Small intestine (tissue), 16 donors: Measurements from ENCODE around the gene KCNK7. TPM values are rescaled to one million over a fixed set of nuclear protein-coding genes. Genes with fewer than 3 reads are reported as not detected.

Source experiments
- DNase-seq, 2 donors: peaks; one replicate each; pipeline versions ENCODE4 v3.0.0 to v3.0.0-alpha.2; 2013
- FAIRE-seq: peaks from 2 replicates; lab custom pipeline; 2012; peaks lifted over from hg19 to GRCh38; lab: Jason Lieb, UNC
- H3K27ac ChIP-seq, 3 donors: one replicate each; pipeline ENCODE4 v1.5.1; 2013; ENCODE audit warnings: low read length in 2 of 3, mild to moderate bottlenecking in 2 of 3, control low read depth in 1 of 3, inconsistent platforms in 1 of 3, low read depth in 1 of 3, moderate library complexity in 1 of 3
- H3K27me3 ChIP-seq, 3 donors: one replicate each; pipeline ENCODE4 v1.6.1; 2013; ENCODE audit warnings: low read length in 3 of 3, inconsistent platforms in 1 of 3; ENCODE audit not compliant: control insufficient read depth in 3 of 3, insufficient read depth in 3 of 3
- H3K36me3 ChIP-seq, 3 donors: one replicate each; pipeline ENCODE4 v1.6.1; 2013; ENCODE audit warnings: low read length in 3 of 3, inconsistent platforms in 1 of 3, low read depth in 1 of 3, mild to moderate bottlenecking in 1 of 3, moderate library complexity in 1 of 3; ENCODE audit not compliant: control insufficient read depth in 3 of 3, insufficient read depth in 2 of 3
- H3K4me1 ChIP-seq, 3 donors: one replicate each; pipeline ENCODE4 v1.6.1; 2013; ENCODE audit warnings: low read length in 2 of 3, inconsistent platforms in 1 of 3, low read depth in 1 of 3, mild to moderate bottlenecking in 1 of 3, moderate library complexity in 1 of 3; ENCODE audit not compliant: control insufficient read depth in 3 of 3, insufficient read depth in 2 of 3
- H3K4me3 ChIP-seq, 3 donors: one replicate each; pipeline ENCODE4 v1.5.1; 2013; ENCODE audit warnings: low read length in 3 of 3, control low read depth in 1 of 3, inconsistent platforms in 1 of 3, low read depth in 1 of 3, mild to moderate bottlenecking in 1 of 3, moderate library complexity in 1 of 3
- H3K9me3 ChIP-seq, 2 donors: one replicate each; pipeline ENCODE4 v1.6.1; 2013; ENCODE audit warnings: low read depth in 1 of 2, low read length in 1 of 2; ENCODE audit not compliant: control insufficient read depth in 2 of 2, insufficient read depth in 1 of 2
- WGBS, 3 donors: extraction: QIAGEN DNeasy Blood & Tissue Kit; methylation state at CpG; one replicate each; pipeline ENCODE4 v1.1.7; 2013; 5-methylcytosine and 5-hydroxymethylcytosine counted together
- long read RNA-seq, 10 donors: transcript quantifications; one replicate each; lab custom pipeline, GENCODE V29; 2026
- polyA plus RNA-seq, 4 donors: library from polyadenylated mRNA; stranded (reverse) in 3 of 4; unstranded in 1 of 4; fragments of 200-250 nt in 3 of 4; fragments of 120-200 nt in 1 of 4; gene quantifications; one replicate each; pipeline versions ENCODE4 v1.2.1 to v1.2.3, GENCODE V29; 2013
- donor health status: healthy with polysubstance abuse.
- donor health status: control.
- donor health status: control.
- donor health status: Bipolar disorder and iron deficiency.
- donor health status: healthy.

KCNK7 gene, protein sequence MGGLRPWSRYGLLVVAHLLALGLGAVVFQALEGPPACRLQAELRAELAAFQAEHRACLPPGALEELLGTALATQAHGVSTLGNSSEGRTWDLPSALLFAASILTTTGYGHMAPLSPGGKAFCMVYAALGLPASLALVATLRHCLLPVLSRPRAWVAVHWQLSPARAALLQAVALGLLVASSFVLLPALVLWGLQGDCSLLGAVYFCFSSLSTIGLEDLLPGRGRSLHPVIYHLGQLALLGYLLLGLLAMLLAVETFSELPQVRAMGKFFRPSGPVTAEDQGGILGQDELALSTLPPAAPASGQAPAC
- 10 to 100 TPM in 1 of 4 donors, under 1 TPM in 2, not detected in 1; 0.84 to 31.1 (median 0.89) TPM for polyA plus RNA-seq
- long read RNA-seq, donor 1, partial matches to known transcripts = 0 of 1 reads
- long read RNA-seq, donor 1, other reads (novel, unspliced or antisense) = 0 of 1 reads
- long read RNA-seq, donor 2, partial matches to known transcripts = 0 of 1 reads
- long read RNA-seq, donor 2, other reads (novel, unspliced or antisense) = 0 of 1 reads
- long read RNA-seq, donor 3, partial matches to known transcripts = 0 of 1 reads
- long read RNA-seq, donor 3, other reads (novel, unspliced or antisense) = 0 of 1 reads
- long read RNA-seq, donor 4 = 0 reads
- long read RNA-seq, donor 5 = 0 reads
- long read RNA-seq, donor 6 = 0 reads
- long read RNA-seq, donor 7 = 0 reads
- long read RNA-seq, donor 8 = 0 reads
- long read RNA-seq, donor 9 = 0 reads
- long read RNA-seq, donor 10 = 0 reads

GRCh38 chr11:65595543-65596281 is at the start of gene KCNK7:
Gene KCNK7 (minus strand): TSS chr11:65595800. CDS start chr11:65595772, 28 bp downstream.
- H3K4me3 ChIP-seq = no peak within 1 kb of the TSS
- no peaks in the 10 kb centered on the region for H3K9me3 ChIP-seq
- peaks cover 0 to 13% (median 2%) of the 10 kb centered on the region in 3 donors for H3K4me1 ChIP-seq
- 45 to 62% (median 55%) methylated on average over 10 to 12 of the region's 12 CpGs for WGBS, 3 donors
- H3K36me3 ChIP-seq = peaks cover 0 to 72% (median 8%) of the 10 kb centered on the region in 3 donors
- no peak within 1 kb of the TSS for H3K27ac ChIP-seq
- H3K27me3 ChIP-seq = peaks cover 0 to 13% (median 0%) of the 10 kb centered on the region in 3 donors
- FAIRE-seq (no peak), DNase-seq (no peak)

- H3K27me3 ChIP-seq = peaks cover 0 to 18% (median 0%) of the 10 kb centered on the region in 3 donors
- peaks cover 0 to 53% (median 7%) of the 10 kb centered on the region in 3 donors for H3K36me3 ChIP-seq
- no peaks in the 10 kb centered on the region for H3K9me3 ChIP-seq
- peaks cover 0 to 25% (median 2%) of the 10 kb centered on the region in 3 donors for H3K4me1 ChIP-seq
- no peak overlapping the region for H3K4me3 ChIP-seq
- H3K27ac ChIP-seq = no peak overlapping the region
- DNase-seq = no peak
- no peak for FAIRE-seq
- 82 to 92% (median 86%) methylated on average over 11 of the region's 11 CpGs for WGBS, 3 donors
Observed at GRCh38 chr11:65644837-65645236, 49.2 kb upstream of the KCNK7 start.

- H3K4me3 ChIP-seq = no peak overlapping the region
- H3K36me3 ChIP-seq = peaks cover 0 to 47% (median 7%) of the 10 kb centered on the region in 3 donors
- 19 to 57% (median 42%) methylated on average over 6 of the region's 6 CpGs for WGBS, 3 donors
- no peaks in the 10 kb centered on the region for H3K9me3 ChIP-seq
- H3K4me1 ChIP-seq = peaks cover 0 to 25% (median 2%) of the 10 kb centered on the region in 3 donors
- DNase-seq = peak in 1 of 2 donors; percentile 70
- H3K27me3 ChIP-seq = peaks cover 0 to 18% (median 0%) of the 10 kb centered on the region in 3 donors
- no peak overlapping the region for H3K27ac ChIP-seq
- no peak for FAIRE-seq
Observed at GRCh38 chr11:65643971-65644370, 48.4 kb upstream of the KCNK7 start.

DNA sequence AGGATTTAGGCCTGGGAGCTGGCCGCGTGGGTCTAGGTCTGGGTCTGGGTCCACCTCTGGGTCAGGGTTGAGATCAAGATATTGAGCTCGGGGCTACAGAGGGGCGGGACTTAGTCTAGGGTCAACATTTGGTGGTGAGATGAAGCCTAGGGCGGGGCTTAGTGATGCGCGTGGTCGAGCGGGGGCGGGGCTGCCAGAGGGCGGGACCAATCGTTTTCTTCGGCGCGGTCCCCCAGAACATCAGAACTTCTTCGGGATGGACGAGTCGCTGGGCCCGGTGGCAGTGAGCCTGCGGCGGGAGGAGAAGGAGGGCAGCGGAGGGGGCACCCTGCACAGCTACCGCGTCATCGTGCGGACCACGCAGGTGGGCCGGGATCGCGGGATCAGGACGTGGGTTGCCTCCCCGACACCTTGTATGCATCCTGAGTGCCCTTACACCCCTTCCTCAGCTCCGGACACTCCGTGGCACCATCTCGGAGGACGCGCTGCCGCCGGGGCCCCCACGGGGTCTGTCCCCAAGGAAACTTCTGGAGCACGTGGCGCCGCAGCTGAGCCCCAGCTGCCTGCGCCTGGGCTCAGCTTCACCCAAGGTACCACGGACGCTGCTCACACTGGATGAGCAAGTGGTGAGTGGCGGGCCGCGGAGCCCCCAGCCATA is 46.5 kb upstream of the KCNK7 start:
- Histone ChIP-seq H3K4me3 (no peak overlapping the region), H3K9me3 (no peaks in the 10 kb centered on the region), H3K4me1 (peaks cover 0 to 38% (median 2%) of the 10 kb centered on the region in 3 donors), H3K27me3 (peaks cover 0 to 18% (median 0%) of the 10 kb centered on the region in 3 donors), H3K36me3 (peaks cover 0 to 52% (median 7%) of the 10 kb centered on the region in 3 donors), H3K27ac (no peak overlapping the region)
- FAIRE-seq (no peak), DNase-seq (no peak)
- WGBS, 3 donors = 24 to 55% (median 48%) methylated on average over 45 to 49 of the region's 49 CpGs

- FAIRE-seq (no peak), DNase-seq (no peak)
- peak overlapping the region in 2 of 3 donors; percentile 31 to 40 for H3K4me3 ChIP-seq
- H3K36me3 ChIP-seq = peaks cover 3 to 59% (median 11%) of the 10 kb centered on the region in 3 donors
- no peaks in the 10 kb centered on the region for H3K9me3 ChIP-seq
- H3K27me3 ChIP-seq = peaks cover 0 to 15% (median 0%) of the 10 kb centered on the region in 3 donors
- 70 to 76% (median 73%) methylated on average over 16 of the region's 16 CpGs for WGBS, 3 donors
- H3K4me1 ChIP-seq = peaks cover 0 to 38% (median 2%) of the 10 kb centered on the region in 3 donors
- peak overlapping the region in 1 of 3 donors; percentile 79 for H3K27ac ChIP-seq
Observed at GRCh38 chr11:65641297-65642013, 45.9 kb upstream of the KCNK7 start.

DNA sequence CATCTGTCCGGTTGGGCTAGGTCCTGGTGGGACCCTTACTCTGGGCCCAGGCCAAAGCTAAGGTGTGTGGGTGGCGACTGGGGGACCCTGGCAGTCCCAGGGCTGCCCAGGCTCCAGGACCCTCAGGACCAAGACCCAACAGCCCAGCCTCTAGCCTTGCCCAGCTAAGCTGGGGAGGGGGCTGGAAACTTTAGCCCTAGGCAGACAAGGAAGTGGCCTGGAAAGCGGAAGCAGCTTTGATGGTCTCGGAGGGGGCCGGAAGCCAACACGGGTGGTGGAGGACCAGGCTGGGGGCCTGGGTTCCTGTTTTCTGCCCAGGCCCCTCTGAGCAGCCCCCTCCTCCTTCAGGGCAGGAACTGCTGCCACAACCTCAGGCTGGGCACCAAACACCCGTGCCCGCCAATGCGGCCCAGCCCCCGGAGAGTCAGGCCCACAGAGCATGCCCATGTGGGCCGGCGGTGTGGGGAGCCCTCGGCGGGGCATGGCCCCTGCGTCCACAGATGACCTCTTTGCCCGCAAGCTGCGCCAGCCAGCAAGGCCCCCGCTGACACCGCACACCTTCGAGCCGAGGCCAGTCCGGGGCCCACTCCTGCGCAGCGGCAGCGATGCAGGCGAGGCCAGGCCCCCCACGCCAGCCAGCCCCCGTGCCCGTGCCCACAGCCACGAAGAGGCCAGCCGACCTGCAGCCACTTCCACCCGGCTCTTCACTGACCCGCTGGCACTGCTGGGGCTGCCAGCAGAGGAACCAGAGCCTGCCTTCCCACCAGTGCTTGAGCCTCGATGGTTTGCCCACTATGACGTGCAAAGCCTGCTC is 45.1 kb upstream of the KCNK7 start:
- H3K27ac ChIP-seq = peak overlapping the region; percentile 18 to 79 (median 69)
- no peak for FAIRE-seq

More for the DNA sequence above, 45.1 kb upstream of the KCNK7 start:
- Histone ChIP-seq H3K4me1 (peaks cover 0 to 37% (median 2%) of the 10 kb centered on the region in 3 donors), H3K9me3 (no peaks in the 10 kb centered on the region), H3K4me3 (peak overlapping the region in 2 of 3 donors; percentile 31 to 40), H3K27me3 (peaks cover 0 to 15% (median 0%) of the 10 kb centered on the region in 3 donors), H3K36me3 (peaks cover 5 to 59% (median 11%) of the 10 kb centered on the region in 3 donors)
- DNase-seq = peak in 1 of 2 donors; percentile 42
- WGBS, 3 donors = 61 to 82% (median 68%) methylated on average over 23 to 35 of the region's 35 CpGs
